Endothelial cell of umbilical vein (primary cell): ENCODE measurements around the gene TMEM270.

ENCODE experiments used
- EZH2 ChIP-seq: IDR thresholded peaks from 2 replicates; pipeline ENCODE4 v1.6.1; 2012; ENCODE audit warnings: borderline replicate concordance, low read depth, mild to moderate bottlenecking, moderate library complexity, low read length, inconsistent platforms; ENCODE audit not compliant: severe bottlenecking
- FOS ChIP-seq: IDR thresholded peaks from 2 replicates; pipeline ENCODE4 v1.6.1; 2011; ENCODE audit warnings: mild to moderate bottlenecking, low read length, moderate library complexity, borderline replicate concordance; ENCODE audit not compliant: insufficient read depth
- JUN ChIP-seq: IDR thresholded peaks from 2 replicates; pipeline ENCODE4 v1.6.1; 2011; ENCODE audit warnings: borderline replicate concordance, low read depth; ENCODE audit not compliant: insufficient read length, insufficient read depth
- MYC ChIP-seq: IDR thresholded peaks from one replicate; pipeline ENCODE4 v1.6.1; 2011; ENCODE audit warnings: mild to moderate bottlenecking, low read depth, low read length
- POLR2A ChIP-seq: IDR thresholded peaks from 2 replicates; pipeline ENCODE4 v1.6.1; 2012; ENCODE audit warnings: low read depth, mild to moderate bottlenecking, control low read depth, low read length
- POLR2AphosphoS5 ChIP-seq: IDR thresholded peaks from 2 replicates; pipeline ENCODE4 v1.6.1; 2012; ENCODE audit warnings: low read depth, mild to moderate bottlenecking, control low read depth, low read length, moderate library complexity; ENCODE audit not compliant: insufficient read depth
- TF ChIP-seq, protein P1 (sequence below), 2 donors: IDR thresholded peaks; 1 replicate in 1 of 2; 2 replicates in 1 of 2; pipeline ENCODE4 v1.5.1; 2011; ENCODE audit warnings: low read length in 2 of 2, mild to moderate bottlenecking in 2 of 2, moderate library complexity in 2 of 2, control low read depth in 1 of 2, inconsistent platforms in 1 of 2, low read depth in 1 of 2; ENCODE audit not compliant: insufficient read depth in 1 of 2; ENCODE audit errors: extremely low read depth in 1 of 2
- TF ChIP-seq, protein P2 (sequence below): IDR thresholded peaks from 2 replicates; pipeline ENCODE4 v1.6.1; 2011; ENCODE audit not compliant: insufficient read depth, insufficient read length

DNA sequence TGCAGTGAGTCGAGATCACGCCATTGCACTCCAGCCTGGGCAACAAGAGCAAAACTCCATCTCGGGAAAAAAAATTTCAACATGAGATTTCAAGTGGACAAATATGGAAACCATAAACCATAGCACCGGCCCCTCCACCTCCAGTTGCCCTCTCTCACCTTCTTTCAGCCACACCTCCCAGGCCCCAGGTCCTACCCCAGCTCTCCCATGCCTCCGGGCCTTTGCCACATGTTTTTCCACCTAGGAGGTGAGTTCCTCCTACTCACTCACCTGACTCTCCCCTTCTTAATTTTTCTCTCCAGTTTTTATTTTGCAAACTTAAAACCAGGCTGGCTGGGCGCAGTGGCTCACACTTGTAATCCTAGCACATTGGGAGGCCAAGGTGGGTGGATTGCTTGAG lies 43.8 kb upstream of the TMEM270 start:
- no peak for TF ChIP-seq POLR2A
- TF ChIP-seq, protein P1, sequence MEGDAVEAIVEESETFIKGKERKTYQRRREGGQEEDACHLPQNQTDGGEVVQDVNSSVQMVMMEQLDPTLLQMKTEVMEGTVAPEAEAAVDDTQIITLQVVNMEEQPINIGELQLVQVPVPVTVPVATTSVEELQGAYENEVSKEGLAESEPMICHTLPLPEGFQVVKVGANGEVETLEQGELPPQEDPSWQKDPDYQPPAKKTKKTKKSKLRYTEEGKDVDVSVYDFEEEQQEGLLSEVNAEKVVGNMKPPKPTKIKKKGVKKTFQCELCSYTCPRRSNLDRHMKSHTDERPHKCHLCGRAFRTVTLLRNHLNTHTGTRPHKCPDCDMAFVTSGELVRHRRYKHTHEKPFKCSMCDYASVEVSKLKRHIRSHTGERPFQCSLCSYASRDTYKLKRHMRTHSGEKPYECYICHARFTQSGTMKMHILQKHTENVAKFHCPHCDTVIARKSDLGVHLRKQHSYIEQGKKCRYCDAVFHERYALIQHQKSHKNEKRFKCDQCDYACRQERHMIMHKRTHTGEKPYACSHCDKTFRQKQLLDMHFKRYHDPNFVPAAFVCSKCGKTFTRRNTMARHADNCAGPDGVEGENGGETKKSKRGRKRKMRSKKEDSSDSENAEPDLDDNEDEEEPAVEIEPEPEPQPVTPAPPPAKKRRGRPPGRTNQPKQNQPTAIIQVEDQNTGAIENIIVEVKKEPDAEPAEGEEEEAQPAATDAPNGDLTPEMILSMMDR (IDR thresholded peaks at IDR 0.05; ENCODE audit: extremely low read depth in 1 of 2, insufficient read depth in 1 of 2, low read depth in 1 of 2, low read length in 2 of 2): no peak
- TF ChIP-seq MYC: no peak
- TF ChIP-seq POLR2AphosphoS5: no peak
- TF ChIP-seq, protein P2, sequence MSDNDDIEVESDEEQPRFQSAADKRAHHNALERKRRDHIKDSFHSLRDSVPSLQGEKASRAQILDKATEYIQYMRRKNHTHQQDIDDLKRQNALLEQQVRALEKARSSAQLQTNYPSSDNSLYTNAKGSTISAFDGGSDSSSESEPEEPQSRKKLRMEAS: no peak
- TF ChIP-seq EZH2: no peak
- TF ChIP-seq JUN: no peak
- TF ChIP-seq FOS: no peak
